Left colon (tissue), 2 donors: ENCODE measurements around the gene PIP5K1A. TPM values are rescaled to one million over a fixed set of nuclear protein-coding genes. Genes with fewer than 3 reads are reported as not detected.
A peak's percentile ranks its signal among the peaks of the same experiment; 100 is the strongest.
"Not testable (repeated sequence)": the region's sequence is repeated elsewhere in the genome, so short reads cannot be mapped to it uniquely, and the experiment has no call there.

Experiments
- ATAC-seq: fragments of 200-7000 bp; cut with Tn5 transposase; one replicate; pipeline ENCODE4 v1.9.1; 2020; ENCODE audit warnings: mild to moderate bottlenecking, moderate library complexity
- DNase-seq, 2 donors: peaks; one replicate each; pipeline ENCODE4 v3.0.0-alpha.2; 2020
- intact Hi-C, 2 donors: fragments of 100-400 bp; cut with DNase I in 1 of 2; cut with micrococcal nuclease in 1 of 2; formaldehyde crosslinking; loops; one replicate each; pipeline versions ENCODE4 v1.11.2 to v1.14.0; 2022; cut with DNase I, micrococcal nuclease
- total RNA-seq, 2 donors: library from RNA; stranded (reverse); fragmentation: NEBNext Ultra II Directional; extraction: Animal tissue kit (Norgen Biotek cat#: 25700); gene quantifications; one replicate each; pipeline ENCODE4 v1.2.1, GENCODE V29; 2021
- donor health status: DM: no; HTN: no; CAD: no.
- donor health status: DM: yes; HTN: yes; CAD: no.

PIP5K1A gene
- total RNA-seq, 2 donors from 2014 or later, result 36.2 to 49.3 TPM

DNA sequence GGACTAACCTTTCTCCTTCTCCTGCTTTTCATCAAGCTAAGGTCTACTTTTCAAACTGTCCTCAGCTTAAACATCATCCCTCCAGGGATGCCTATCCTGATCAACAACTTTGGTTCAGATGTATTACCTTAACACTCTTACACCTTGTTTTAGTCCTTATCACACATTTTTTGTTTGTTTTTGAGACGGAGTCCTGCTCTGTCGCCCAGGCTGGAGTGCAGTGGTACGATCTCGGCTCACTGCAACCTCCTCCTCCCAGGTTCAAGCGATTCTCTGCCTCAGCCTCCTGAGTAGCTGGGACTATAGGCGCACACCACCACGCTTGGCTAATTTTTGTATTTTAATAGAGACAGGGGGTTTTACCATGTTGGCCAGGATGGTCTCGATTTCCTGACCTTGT lies 9.7 kb upstream of the PIP5K1A start:
- ATAC-seq, DNase-seq, intact Hi-C loops: not testable (repeated sequence)

DNA sequence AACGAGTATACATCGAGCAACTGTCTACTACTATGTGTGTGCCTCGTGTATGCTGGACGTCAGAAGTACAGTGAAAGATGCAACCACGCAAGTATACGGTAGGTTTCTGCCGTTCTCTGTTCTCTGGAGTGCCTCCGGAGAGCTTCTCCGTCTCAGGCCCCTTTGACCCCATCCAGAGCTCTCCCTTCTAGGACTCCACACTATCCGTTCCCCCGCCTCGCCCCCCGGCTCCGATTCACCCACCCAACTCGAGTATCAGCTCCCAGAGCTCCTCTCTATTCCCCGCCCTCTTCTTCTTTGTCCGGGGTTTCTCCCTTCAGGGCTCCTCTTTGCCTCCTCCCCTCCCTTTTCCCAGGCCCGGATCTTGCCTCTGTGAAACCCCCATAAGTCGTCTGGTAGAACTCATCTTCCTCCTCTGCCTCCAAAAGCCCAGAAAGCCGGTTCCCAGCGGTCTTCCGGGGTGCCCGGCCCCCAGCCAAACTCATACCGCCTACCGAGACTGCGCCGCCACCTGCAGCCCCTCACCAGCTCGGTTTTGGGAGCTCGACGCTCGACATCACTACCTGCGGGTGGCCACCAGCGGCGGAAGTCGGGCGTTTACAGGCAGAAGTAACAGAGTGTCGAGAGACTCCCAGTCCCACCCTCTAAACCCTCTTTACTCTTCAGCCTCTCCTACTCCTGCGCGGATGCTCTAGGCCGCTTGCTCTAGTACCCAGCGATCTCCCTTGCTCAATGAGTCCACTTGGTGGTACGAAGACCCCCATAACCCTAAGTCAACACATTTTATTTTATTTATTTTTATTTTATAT lies 8.5 kb upstream of the PIP5K1A start, which contains the start of gene VPS72:
Gene VPS72 (minus strand): TSS at position 561 of the 809 bp plus-strand sequence. CDS start 76 bp downstream, at position 485.
- intact Hi-C loops, result no loop called here

DNA sequence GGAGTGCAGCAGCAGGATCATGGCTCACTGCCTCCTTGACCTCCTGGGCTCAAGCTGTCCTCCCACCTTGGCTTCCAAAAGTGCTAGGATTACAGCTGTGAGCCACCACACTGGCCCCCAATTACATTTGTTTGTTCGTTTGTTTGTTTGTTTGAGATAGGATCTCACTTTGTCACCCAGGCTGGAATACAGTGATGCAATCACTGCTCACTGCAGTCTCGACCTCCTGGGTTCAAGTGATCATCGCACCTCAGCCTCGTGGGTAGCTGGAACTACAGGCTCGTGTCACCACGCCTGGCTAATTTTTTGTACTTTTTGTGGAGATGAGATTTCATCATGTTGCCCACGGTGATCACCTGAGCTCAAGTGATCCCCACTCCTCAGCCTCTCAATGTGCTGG lies 6.3 kb upstream of the PIP5K1A start:
- DNase-seq, result no peak

More for the DNA sequence above, 8.5 kb upstream of the PIP5K1A start, which contains the start of gene VPS72:
- peak; percentile 94 for ATAC-seq
- DNase-seq, result peak; percentile 87 to 90

DNA sequence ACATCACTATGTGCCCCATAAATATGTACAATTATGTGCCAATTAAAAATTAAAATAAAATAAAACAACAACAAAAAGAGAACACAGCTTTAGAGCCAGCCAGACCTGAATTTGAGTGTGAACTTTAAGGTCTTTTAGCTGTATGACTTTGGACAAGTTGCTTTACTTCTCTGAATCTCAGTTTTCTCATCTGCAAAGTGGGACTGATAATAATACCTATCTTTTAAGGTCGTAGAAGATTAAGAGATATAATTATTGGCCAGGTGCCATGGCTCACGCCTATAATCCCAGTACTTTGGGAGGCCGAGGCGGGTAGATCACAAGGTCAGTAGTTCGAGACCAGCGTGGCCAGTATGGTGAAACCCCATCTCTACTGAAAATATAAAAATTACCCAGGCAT lies 5.0 kb upstream of the PIP5K1A start:
- no peak for ATAC-seq
- intact Hi-C loops, result no loop called here
- no peak for DNase-seq

More for the DNA sequence above, 6.3 kb upstream of the PIP5K1A start:
- intact Hi-C loops, result no loop called here
- ATAC-seq, result no peak

DNA sequence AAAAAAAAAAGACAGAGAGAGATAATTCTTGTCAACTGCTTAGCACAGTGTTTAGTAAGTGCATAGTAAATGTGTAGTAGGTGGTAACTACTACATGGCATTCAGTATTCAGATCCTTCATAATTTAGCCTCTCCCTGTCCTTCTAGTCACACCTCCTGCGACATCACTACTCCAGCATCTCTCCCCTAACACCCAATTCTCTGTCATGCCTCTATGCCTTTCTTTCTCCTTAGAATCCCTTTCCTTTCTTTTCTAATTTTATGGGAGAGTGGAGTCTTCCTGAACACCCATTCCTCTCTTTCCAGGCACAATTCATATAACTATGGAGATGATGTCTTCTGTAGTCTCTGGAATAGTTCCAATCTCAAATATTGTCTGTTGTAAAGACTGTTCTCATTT lies 4.5 kb upstream of the PIP5K1A start:
- intact Hi-C loops, result no loop called here
- no peak for ATAC-seq
- no peak for DNase-seq

DNA sequence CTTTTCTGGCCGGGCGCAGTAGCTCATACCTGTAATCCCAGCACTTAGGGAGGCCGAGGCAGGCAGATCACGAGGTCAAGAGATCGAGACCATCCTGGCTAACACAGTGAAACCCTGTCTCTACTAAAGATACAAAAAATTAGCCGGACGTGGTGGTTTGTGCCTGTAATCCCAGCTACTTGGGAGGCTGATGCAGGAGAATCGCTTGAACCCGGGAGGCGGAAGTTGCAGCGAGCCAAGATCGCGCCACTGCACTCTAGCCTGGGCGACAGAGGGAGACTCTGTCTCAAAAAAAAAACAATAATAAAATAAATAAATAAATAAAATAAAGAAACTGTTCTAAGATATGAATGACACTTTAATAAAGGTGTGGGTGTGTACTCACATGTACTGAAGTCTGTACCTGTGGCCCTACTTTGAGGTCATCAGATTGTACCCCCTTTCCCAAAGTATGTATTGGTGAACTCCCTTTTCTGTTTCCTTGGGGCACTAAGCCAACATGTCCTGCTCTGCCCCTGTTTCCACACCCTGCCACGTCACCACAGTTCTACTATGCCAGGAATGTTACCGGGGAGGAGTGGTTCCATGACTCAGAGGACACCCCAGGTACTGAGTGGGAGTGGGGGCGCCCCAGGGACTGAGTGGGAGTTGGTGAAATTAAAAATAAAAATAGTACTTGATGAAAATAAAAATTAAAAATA lies 3.3 kb upstream of the PIP5K1A start:
- DNase-seq (peak; percentile 86 to 94), ATAC-seq (peak; percentile 69)
- intact Hi-C loops, result loop anchor here in 1 of 2 donors (5.0 kb wide), 1 partner anchor 57 kb away; the partner anchor contains the start of gene PSMD4

DNA sequence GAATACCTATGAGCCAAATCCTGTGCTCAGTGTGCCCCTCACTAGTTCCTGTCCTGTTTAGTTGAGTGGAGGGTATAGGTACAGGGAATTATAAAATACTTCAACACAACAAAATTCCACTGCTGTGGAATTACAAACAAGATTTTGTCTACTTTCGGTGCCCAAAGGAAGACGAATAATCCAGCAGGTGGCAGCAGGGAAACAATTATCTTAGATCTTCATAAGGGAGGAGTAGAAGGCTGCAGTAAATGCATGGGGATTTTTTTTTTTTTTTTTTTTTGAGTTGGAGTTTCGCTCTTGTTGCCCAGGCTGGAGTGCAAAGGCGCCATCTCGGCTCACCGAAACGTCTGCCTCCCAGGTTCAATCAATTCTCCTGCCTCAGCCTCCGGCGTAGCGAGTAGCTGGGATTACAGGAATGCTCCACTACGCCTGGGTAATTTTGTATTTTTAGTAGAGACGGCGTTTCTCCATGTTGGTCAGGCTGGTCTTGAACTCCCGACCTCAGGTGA lies 2.0 kb upstream of the PIP5K1A start:
- DNase-seq, result peak; percentile 80 to 83
- intact Hi-C loops, result loop anchor here in 1 of 2 donors (5.0 kb wide), 1 partner anchor 56 kb away; the partner anchor contains the start of gene PSMD4

DNA sequence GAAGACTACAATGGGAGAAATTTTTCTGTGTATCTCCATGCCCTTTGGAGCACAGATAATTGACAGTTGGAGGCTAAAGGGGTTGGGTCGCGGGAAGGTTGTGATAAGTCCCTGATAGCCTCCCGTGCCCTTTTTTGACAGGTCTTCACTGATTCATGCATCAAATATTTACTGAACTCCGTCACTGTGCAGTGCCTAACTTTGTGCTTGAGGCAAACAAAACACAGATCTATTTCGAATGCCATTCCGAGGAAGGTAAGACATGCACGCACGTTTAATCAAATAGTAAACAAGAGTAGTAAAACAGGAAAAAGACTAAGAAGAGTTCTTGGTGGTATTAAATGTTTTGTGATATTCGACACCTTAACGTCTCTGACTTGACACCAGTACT lies 494 bp upstream of the PIP5K1A start:
- intact Hi-C loops, result loop anchor here in 1 of 2 donors (5.0 kb wide), 1 partner anchor 54 kb away; the partner anchor contains the start of gene PSMD4
- ATAC-seq (peak; percentile 3), DNase-seq (peak in 1 of 2 donors; percentile 21)

More for the DNA sequence above, 2.0 kb upstream of the PIP5K1A start:
- peak; percentile 48 for ATAC-seq

DNA sequence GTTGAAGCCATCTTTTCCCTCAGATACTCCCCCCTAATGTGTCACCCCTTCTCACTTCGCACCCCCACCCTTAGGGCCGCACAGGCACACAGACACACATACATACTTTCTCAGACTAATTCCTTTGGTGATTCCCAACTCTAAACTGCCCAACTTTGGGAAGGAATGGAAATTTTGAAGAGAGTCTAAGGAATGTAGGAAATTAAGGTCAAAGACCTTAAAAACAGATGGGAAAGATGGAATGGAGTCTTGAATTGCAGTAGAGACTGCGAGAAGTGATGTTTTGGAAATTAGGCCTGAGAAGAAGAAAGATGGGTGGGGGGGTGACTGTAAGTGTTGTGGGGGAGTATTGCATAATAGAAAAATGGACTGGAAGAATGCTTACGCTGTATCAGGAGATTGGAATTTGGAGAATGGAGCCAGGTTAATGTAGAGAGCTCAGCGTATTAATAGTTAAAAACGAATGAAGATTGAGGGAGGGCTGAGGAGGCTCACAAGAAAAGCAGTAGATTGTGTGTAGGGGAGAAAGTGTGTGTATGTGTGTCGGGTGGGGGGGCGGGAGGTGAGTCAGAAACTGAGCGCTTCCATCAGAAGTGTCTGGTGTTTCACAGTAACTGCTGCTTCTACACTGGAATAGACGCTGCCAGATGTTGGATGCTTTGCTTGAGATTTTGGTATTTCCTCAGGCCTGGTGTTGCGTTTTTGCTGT lies 1.7 kb downstream of the PIP5K1A start:
- ATAC-seq (no peak), DNase-seq (no peak)

DNA sequence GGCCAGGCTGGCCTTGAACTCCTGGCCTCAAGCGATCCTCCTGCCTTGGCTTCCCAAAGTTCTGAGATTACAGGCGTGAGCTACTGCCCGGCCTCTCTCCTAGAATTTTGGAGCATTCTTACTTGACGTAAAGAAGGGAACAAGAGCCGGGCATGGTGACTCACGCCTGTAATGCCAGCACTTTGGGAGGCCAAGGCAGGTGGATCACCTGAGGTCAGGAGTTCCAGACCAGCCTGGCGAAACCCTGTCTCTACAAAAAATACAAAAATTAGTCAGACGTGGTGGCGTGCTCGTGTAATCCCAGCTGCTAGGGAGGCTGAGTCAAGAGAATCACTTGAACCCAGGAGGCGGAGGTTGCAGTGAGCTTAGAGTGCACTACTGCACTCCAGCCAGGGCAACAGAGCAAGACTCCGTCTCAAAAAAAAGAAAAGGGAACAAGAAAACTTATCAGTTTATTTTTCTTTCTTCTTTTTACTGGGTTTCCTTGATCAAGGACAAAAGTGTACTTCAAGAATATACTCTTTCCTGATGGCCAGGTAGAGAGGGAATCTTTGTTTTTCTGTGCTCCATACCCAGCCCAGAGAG lies 7.1 kb downstream of the PIP5K1A start:
- ATAC-seq, intact Hi-C loops, DNase-seq: not testable (repeated sequence)

More for the DNA sequence above, 1.7 kb downstream of the PIP5K1A start:
- intact Hi-C loops, result loop anchor here in 1 of 2 donors (5.0 kb wide), 1 partner anchor 52 kb away; the partner anchor contains the start of gene PSMD4

DNA sequence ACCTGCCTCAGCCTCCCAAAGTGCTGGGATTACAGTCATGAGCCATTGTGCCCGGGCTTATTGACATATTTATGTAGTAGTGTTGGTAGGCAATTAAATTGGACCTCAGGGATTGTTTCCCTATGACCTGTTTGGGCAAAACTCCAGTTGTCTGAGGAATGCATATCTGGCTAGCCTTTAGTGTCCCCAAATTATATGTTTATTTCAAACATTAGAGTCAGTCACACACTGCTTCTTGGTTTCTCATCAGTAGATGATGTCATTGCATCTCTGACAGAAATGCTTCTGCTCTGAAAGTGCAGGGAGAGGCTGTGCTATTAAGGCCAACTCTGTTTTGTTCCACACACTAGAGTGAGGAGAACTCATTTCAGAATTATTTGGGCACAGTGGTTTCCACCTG lies 12.5 kb downstream of the PIP5K1A start:
- ATAC-seq (no peak), DNase-seq (no peak)
- intact Hi-C loops, result no loop called here

DNA sequence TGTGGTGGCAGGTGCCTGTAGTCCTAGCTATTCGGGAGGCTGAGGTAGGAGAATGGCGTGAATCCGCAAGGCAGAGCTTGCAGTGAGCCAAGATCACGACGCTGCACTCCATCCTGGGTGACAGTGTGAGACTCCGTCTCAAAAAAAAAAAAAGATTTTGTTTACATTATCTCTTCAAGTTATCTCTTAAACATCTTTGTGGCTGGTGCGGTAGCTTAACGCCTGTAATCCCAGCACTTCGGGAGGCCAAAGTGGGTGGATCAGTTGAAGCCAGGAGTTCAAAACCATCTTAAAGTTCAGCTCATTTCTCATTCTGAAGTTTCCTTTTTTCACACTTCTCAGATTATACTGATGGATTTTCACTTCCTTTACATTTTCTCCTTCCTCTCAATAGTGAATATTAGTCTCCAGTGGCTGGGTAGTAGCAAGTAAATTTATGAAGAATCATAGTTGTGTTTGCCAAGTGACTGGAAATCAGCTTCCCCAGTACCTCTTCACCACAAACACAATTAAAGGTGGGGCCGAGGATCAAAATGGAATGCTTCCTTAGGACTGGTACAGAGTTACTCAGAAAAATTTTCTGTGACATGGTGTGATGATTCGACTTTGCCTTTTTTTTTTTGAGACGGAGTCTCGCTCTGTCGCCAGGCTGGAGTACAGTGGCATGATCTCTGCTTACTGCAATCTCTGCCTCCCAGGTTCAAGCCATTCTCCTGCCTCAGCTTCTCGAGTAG lies 13.8 kb downstream of the PIP5K1A start:
- no peak for DNase-seq
- no peak for ATAC-seq
- intact Hi-C loops, result no loop called here

DNA sequence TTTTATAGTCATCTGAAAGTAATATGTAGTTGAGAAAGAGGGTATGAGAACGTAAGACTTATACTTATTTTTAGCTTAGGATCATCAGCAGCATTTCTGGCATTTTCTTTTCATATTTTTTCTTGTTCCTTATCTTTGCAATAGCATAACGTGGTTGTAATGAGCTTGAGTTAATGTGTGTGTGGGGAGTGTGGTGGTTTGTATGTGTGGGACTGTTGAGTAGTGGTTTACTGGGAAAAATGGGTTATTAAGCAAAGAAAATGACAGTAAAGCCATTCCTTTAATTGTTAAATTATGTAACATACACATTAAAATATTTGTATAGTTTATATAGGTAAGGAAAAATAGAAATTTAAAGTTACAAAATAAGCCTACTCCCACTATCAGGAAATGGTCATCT lies 15.2 kb downstream of the PIP5K1A start:
- no peak for DNase-seq
- ATAC-seq, result no peak
- intact Hi-C loops, result no loop called here

DNA sequence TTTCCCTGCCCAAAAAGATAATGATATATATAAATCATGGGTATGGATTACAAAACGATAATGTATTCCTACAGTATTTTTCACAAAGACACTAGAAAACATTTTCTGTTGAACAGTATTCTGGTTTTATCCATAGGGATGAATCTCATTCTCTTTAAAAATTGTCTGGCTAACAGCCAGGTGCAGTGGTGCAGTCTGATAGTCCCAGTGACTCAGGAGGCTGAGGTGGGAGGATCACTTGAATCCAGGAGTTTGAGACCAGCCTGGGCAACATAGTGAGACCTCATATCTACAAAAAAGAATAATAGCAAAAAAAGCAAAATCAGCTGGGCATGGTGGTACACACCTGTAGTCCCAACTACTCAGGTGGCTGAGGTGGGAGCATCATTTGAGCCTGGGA lies 23.3 kb downstream of the PIP5K1A start:
- intact Hi-C loops, result no loop called here
- DNase-seq, result no peak
- ATAC-seq, result no peak

DNA sequence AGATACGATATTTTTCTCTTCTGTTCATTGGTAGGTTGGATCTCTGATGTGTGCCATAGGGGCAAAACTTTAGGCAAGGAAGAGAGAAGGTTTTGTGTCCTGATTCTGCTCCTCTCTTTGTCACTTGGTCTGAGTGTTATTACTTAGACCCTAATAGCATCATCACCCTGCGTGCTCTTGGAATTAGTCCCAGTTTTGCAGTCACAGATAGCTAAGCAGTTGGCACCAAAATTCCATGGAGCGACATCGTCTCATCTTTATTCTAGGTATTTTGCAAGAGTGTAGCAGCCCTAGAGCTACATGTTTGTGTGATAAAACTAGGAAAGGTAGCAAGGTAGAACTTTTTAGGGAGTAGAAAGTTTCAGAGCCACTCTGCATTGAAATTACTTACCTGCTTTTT lies 23.8 kb downstream of the PIP5K1A start:
- ATAC-seq, result no peak
- intact Hi-C loops, result no loop called here

DNA sequence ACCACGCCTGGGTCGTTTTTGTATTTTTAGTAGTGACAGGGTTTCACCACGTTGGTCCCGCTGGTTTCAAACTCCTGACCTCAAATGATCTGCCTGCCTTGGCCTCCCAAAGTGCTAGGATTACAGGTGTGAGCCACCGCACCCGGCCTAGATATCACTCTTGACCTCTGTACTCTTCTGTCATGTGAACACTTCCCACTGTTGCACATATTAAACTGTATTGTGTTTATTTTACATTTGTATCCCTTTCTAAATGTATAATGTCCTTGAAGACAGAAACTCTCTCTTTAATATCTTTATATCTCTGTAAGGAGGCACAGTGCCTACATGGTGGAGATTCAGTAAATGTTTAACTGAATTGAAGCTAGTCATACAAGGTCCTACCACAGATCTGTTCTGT lies 36.9 kb downstream of the PIP5K1A start:
- no peak for DNase-seq
- intact Hi-C loops, result no loop called here

More for the DNA sequence above, 23.8 kb downstream of the PIP5K1A start:
- DNase-seq, result no peak

DNA sequence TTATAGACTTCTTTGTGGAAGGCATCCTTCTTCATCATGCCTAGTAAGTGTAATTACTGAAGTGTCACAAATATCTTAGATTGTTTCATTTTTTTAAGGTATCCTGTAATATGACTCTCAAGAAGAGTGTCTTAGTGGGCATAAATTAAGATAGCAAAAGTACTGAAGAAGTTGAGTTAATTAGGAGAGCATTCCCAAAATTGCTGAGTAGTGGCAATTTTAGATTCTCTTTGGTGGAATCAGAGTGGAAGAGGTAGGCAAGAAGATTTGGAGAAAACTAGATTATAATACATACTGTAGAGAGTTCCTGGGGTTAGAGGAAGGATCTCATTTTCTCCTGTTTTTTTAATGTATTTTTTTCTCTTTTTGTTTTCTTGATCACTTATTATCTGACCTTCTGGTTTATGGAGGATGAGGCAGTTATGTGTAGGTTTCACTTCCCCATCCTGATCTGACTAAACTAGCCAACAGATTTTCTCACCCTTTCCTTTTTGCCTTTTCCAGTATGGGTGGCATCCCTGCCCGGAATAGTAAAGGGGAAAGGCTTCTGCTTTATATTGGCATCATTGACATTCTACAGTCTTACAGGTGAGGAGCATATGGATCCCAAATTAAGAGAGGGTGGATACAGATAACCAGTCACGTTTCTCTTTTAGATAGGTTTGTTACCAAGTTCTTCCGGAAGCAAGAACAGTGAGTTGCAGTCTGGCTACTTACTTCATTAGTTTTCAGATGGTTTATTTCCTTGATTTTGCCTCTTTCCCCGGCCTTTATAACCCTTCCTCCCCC lies 39.5 kb downstream of the PIP5K1A start:
- intact Hi-C loops, result no loop called here
- DNase-seq (no peak), ATAC-seq (no peak)

More for the DNA sequence above, 36.9 kb downstream of the PIP5K1A start:
- ATAC-seq, result peak; percentile 83
